ENCODE results near the gene CRTC1. TPM values are rescaled to one million over a fixed set of nuclear protein-coding genes. Genes with fewer than 3 reads are reported as not detected.

The CRTC1 gene
- total and polyA plus RNA-seq, 2 of the 13 experiments (the other 11 are each of a cell fraction or from before 2014, with no cell fraction given) = 2.0 to 2.7 TPM

DNA sequence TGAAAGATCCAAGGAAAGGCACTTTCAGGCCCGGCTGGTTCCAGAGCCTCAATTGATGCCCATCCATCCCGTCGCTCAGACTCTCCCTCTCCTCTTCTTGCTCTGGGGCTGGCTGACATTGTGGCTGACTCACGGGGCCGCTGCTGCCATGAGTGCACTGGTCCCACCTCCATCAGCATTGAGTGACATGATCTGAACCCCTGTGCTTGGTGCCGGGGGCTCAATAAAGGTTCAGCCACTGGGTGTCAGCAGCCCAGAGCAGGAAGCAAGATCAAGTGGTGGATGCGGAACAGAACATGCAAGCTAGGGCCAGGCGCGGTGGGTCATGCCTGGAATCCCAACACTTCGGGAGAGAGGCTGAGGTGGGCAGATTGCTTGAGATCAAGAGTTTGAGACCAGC is 68.1 kb downstream of the CRTC1 start:
- in situ Hi-C loops (cut with HindIII; ENCODE audit: extremely low pct_ligation_motif_present, low pct_unique_long_range_greater_than_20kb) = no loop called here
- no peak overlapping the region for H2AFZ ChIP-seq (ENCODE audit: low read length)
- peaks cover 3% of the 10 kb centered on the region for H3K4me1 ChIP-seq (ENCODE audit: insufficient read depth, low read length)
- H3K9me3 ChIP-seq (ENCODE audit: low read length) = no peaks in the 10 kb centered on the region
- TF ChIP-seq ZNF296 (CRISPR knock-in tag; conservative IDR thresholded peaks at IDR 0.05) (no peak), ZNF337 (CRISPR knock-in tag; IDR thresholded peaks at IDR 0.05; ENCODE audit: borderline replicate concordance, low read depth) (no peak), KDM1A (CRISPR knock-in tag; IDR thresholded peaks at IDR 0.05) (no peak), ZFAT (CRISPR knock-in tag; conservative IDR thresholded peaks at IDR 0.05) (no peak), PCBP2 (optimal IDR thresholded peaks at IDR 0.05; ENCODE audit: low read depth, low read length, poor library complexity, severe bottlenecking) (no peak), HOXA9 (CRISPR knock-in tag; IDR thresholded peaks at IDR 0.05; ENCODE audit: borderline replicate concordance) (no peak), ZNF75D (CRISPR knock-in tag; IDR thresholded peaks at IDR 0.05; ENCODE audit: borderline replicate concordance) (no peak), FOSL1 (CRISPR knock-in tag; IDR thresholded peaks at IDR 0.05; ENCODE audit: borderline replicate concordance) (no peak)
- TF ChIP-seq, protein P1, sequence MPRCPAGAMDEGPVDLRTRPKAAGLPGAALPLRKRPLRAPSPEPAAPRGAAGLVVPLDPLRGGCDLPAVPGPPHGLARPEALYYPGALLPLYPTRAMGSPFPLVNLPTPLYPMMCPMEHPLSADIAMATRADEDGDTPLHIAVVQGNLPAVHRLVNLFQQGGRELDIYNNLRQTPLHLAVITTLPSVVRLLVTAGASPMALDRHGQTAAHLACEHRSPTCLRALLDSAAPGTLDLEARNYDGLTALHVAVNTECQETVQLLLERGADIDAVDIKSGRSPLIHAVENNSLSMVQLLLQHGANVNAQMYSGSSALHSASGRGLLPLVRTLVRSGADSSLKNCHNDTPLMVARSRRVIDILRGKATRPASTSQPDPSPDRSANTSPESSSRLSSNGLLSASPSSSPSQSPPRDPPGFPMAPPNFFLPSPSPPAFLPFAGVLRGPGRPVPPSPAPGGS (CRISPR knock-in tag; IDR thresholded peaks at IDR 0.05) = no peak
- TF ChIP-seq, protein P2, sequence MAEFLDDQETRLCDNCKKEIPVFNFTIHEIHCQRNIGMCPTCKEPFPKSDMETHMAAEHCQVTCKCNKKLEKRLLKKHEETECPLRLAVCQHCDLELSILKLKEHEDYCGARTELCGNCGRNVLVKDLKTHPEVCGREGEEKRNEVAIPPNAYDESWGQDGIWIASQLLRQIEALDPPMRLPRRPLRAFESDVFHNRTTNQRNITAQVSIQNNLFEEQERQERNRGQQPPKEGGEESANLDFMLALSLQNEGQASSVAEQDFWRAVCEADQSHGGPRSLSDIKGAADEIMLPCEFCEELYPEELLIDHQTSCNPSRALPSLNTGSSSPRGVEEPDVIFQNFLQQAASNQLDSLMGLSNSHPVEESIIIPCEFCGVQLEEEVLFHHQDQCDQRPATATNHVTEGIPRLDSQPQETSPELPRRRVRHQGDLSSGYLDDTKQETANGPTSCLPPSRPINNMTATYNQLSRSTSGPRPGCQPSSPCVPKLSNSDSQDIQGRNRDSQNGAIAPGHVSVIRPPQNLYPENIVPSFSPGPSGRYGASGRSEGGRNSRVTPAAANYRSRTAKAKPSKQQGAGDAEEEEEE (CRISPR knock-in tag; IDR thresholded peaks at IDR 0.05; ENCODE audit: borderline replicate concordance) = no peak
- WGBS (ENCODE audit: low lambda C conversion rate) = 99% methylated on average over 10 of the region's 10 CpGs
- H3K4me3 ChIP-seq (replicated peaks in 1 of 3; ENCODE audit: insufficient read depth in 1 of 3, low read depth in 2 of 3, low read length in 3 of 3) = no peak overlapping the region
- intact Hi-C loops (cut with micrococcal nuclease; ENCODE audit: unreplicated experiment) = no loop called here
- ChIA-PET CTCF (ENCODE audit: low intra/inter-chr PET ratio, low total read pairs) (no interaction called here), POLR2A (no interaction called here)
- DNase-seq (ENCODE audit: low spot score) (no peak), ATAC-seq (no peak), FAIRE-seq (no peak)
- no peak overlapping the region for H3K9ac ChIP-seq (ENCODE audit: insufficient read depth, low read depth, low read length)
- no peak overlapping the region for H3K27ac ChIP-seq (ENCODE audit: extremely low read length, insufficient read depth, low read length)
- BruUV-seq (replicated peaks) = no TSS peak
- peaks cover 1 to 7% of the 10 kb centered on the region in 2 experiments; a peak in 3 of 5 replicates for H3K36me3 ChIP-seq (replicated peaks in 1 of 2; ENCODE audit: control insufficient read depth in 1 of 2, insufficient read depth in 2 of 2, low read length in 2 of 2)
- H3K4me2 ChIP-seq (ENCODE audit: low read depth, low read length) = no peak overlapping the region
- no peaks in the 10 kb centered on the region for H3K27me3 ChIP-seq (ENCODE audit: control insufficient read depth in 1 of 2, insufficient read depth in 2 of 2, low read length in 2 of 2)
- no peaks in the 10 kb centered on the region for H3K79me2 ChIP-seq (ENCODE audit: insufficient read depth, low read length)
- no peaks in the 10 kb centered on the region for H4K20me1 ChIP-seq (ENCODE audit: insufficient read depth, low read length)

All from HepG2 (cell line).